Measurements from ENCODE around the gene SARM1.
"Not testable (repeated sequence)": the region's sequence is repeated elsewhere in the genome, so short reads cannot be mapped to it uniquely, and the experiment has no call there.

The SARM1 gene

DNA sequence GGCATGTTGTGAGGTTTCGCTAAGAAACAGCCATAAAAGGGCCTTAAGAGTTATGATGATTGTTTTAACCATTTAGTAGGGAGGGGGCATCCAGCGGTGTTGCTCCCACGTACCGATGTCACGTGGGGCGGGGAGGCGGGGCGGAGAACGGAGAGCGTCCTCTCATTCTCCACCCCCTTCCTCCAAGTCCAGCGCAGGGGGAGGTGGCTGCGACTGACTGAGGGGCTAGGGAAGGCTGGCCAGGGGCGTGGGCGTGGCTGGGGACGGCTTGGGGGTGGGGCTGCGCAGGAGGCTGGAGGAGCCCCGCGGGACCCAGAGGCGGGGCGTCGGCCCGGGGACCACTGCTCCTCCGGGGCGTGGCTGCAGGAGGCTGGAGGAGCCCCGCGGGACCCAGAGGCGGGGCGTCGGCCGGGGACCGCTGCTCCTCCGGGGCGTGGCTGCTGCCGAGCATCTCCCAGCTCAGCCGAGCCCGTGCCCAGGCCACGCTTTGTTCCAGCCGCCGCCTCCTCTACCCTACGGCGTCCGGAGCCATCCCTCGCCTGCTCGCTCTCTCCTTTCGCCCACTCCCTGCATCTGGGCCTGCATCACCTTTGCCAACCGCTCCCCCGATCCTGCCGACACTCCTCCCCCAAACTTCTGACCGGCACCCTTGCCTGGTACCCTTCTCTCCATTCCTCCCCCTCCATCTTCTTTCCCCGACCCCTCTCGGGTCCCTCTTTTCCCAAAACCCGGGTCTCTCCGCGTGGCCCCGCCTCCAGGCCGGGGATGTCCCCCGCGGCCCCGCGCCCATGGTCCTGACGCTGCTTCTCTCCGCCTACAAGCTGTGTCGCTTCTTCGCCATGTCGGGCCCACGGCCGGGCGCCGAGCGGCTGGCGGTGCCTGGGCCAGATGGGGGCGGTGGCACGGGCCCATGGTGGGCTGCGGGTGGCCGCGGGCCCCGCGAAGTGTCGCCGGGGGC is at the start of gene SARM1:
TSS of gene SARM1 (plus strand) at position 450 of the 958 bp plus-strand sequence. CDS start at position 789, 339 bp downstream.
- DNase-seq: peak; percentile 94

DNA sequence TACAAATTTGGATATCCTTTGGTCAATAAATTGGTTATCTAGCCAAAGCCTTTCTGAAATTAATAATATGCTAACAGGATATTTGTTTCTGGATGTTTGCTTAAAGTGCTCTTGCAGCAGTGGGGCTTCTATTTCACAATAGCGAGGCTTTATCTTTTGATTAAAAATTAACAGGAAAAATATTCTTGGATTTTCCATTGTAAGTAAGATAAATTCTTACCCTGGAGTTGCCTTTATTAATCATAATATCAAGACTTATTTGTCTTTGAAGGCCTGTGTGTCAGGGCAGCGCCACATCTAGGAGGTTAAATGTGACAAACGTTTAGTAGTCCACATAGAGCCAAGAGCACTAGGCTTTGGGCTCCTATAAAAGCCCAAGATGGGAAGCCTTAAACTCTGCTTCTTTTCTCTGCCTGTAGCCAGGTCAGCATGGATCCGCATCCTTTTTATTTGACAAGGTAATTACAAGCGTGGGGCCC is 47.2 kb upstream of the SARM1 start:
- DNase-seq: no peak

DNA sequence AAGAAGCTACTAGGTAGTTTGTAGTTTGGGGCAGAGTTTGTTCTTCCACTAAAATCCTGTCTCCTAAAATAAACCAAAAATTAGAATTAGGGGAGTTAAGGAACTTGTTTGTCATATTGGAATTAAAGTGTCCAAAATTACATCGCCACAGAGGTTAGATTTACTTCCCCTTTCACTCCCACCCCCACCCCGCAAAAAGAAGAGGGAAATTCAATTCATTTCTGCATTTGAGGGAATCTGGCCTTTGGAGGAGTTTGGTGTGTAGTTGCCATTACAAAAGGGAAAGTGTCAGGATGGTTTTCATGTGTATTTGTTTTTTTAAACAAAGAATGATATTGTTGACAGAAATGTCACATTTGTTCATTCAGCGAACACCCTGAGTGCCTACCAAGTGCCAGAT is 46.7 kb upstream of the SARM1 start:
- no peak for DNase-seq

DNA sequence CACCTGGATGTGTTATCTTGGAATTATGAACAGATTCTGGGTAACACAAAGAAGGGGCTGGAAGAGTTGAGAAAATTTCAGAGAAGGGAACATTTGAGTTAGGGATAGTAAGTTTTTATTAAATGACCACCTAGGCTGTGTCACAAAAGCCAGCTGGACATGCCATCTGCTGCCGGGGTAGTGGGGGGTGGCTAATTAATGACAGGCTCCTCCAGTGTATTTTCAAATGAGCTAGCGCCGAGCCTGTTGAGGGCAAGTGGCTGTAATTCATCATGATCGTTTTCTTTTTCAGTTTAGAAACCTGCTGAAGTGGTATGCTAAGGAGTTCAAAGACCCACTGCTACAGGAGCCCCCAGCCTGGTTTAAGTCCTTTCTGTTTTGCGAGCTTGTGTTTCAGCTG is 46.3 kb upstream of the SARM1 start:
- DNase-seq: no peak

DNA sequence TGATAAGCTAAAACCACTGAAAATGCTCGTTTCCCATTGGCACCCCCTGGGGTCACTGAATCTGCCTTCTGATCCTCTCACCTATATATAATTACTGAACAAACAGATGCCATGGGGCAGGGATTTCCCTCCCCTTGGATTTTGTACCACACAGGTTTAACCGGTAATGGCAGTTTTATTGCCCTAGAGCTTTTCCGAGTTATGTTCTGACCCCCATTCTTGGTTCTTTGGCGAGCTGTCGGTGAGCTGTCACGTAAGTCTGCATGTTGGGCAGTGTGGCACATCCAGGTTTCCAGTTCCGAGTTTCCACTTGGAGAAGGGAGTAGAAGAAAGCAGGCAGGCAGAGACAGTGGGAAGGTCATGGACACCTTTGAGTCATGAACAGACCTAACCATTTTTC is 45.4 kb upstream of the SARM1 start:
- no peak for DNase-seq

DNA sequence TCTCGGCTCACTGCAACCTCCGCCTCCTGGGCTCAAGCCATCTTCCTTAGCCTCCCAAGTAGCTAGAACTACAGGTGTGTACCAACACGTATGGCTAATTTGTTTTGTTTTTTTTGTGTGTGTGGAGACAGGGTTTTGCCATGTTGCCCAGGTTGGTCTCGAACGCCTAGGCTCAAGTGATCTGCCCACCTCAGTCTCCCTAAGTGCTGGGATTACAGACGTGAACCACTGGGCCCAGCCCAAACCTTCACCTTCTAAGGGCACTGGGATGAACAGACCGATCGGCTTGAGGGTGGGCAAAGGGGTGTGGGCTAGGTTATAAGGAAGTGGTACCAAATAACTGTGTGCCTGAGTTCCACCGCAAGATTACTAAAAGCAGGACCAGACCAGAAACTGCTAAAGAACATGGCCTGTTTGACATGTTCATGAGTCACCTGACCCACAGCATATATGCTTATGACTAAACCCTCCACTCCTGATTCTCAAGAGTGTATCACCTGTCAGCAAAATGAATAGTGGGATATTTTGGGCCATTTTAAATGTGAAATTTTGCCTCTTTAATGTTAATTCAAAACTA is 44.4 kb upstream of the SARM1 start:
- no peak for DNase-seq

DNA sequence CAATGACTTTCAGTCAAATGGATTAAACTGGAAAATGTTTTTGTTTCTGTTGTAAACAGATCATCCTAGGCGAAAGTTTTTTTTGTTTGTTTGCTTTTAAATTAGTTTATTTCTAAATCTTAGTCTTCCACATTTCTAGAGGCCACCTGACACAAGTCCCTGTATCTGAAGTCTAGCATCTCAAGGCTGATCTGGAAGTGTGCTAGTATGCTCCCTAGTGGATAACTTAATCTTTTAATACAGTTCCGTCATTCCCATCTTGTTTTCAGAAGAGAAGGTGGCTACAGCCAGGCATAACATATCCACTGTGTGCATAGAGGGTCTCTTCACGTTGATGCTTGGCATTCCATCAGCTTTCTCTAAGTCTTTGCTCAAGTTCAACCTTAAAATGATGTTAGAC is 43.8 kb upstream of the SARM1 start:
- DNase-seq: no peak

DNA sequence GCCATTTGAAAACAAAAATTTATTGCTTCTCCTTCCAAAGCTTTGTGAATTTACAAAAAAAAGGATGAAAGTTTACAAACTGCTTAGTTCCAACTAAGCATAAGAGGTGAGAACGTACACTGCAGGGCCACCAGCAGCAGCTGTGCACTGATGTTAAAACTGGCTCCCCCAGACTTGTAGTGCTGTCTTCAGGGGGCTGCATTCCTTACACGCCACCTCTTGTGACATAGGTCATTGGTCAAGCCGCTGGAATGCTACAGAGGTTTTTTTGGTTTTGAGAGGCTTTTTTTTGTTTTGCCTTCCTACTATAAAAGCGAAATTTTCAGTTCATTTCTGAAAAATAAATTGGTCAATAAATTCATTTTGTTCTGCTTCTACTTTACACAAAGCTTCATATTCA is 43.2 kb upstream of the SARM1 start:
- no peak for DNase-seq

DNA sequence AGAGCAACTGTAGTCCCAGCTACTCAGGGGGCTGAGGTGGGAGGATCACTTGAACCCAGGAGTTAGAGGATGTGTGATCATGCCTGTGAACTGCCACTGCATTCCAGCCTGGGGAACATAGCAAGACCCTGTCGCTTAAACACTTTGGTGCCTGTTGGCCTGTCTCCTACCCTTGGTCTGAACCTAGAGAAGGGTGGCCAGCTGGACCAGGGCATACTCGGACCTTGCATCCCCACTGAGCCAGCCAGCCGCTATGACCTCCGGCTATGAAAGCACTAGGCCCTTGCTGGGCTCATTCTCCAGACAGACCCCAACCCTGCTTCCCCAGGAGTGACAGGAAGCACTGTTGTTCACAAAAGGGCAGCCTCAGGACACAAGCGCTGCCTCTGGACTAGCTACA is 40.8 kb upstream of the SARM1 start:
- DNase-seq: no peak

DNA sequence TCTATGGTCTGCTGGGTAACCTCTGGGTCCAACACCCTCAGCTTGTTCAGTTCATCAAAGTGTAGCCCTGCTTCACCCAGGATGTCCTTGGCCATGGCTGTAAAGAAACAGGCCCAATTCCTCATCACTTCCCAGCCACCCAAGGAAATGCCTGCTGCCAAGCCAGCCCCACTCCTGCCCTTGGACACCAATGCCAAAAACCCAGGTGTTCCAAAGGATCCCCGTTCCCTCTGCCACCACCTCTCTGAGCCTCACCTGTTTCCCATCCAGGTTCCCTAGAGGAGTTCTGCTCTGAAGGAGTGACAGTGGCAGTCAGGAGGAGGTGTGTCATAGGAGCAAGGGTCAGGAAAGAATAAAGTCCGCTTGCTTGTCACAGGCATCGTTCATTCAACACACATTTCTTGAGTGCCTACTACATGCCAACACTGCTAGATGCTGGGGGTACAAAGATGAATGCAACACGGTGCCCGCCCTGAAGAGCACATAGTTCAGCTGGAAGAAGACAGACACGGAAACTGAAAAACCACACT is 39.5 kb upstream of the SARM1 start:
- DNase-seq: no peak

DNA sequence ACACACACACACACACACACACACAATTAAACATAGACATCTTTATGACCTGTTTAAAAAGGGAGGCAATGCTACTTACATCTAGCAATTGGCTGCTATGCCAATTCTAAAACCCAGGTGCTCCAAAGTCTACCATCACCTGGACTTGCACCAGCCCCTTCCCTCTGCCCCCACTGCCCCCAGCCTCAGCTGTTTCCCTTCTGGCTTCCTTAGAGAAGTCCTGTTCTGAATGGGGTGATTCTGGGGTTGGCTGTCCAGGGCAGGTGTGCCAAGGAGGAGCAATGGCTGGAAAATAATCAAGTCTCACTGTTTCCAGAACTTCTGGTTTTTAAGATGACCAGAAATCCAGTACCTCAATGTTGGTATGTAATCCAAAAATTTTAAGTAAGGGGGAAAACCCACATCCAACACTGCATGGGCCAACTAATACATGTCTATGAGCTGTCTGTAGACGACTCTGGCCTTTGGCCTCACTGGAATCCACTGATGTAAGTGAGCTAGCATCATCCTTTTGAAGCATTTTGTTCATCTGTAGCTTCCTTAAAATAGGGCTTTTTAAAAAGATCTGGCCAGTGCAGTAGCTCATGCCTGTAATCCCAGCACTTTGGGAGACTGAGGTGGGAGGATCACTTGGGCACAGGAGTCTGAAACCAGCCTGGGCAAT is 38.3 kb upstream of the SARM1 start:
- DNase-seq: no peak

DNA sequence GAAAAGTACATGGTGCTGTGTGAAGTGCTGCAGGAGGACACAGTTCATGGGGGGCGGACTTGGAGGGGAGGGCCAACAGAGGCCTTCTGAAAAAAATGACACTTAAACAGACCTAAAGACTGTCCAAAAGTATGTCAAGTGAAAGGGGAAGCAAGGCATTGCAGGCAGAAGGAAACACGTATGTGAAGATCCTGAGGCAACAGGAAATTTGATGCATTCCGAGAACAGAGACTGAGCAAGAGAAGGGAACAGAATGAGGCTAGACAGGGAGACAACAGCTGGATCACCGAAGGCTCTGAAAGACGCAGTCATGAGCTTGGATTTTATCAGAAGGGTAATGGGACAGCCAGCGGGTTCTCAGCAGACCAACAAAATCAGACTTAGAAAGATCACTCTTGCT is 37.3 kb upstream of the SARM1 start:
- DNase-seq: no peak

DNA sequence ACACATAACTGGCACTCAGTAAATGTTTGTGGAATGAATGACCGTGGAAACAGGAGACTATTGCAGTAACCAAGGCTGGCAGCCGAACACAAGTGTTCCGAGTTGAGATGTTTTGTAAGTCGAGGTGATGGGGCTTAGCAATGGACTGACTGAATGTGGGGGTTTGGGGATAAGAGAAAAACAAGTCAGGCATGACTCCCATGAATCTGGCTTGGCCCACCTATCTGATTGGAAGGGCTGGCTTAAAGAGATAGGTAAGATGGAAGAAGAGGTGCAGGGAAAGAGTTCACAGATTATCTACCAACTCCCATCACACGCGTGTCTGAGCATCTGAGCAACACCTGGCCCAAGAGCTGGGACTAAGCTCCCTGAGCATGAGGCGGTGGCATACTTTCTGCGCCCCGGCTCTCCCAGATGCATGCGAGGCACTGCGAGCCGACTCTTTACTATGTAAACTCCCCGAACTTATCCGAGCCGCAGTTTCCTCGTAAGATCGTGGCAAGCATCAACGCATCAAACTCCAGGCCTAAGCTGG is 36.8 kb upstream of the SARM1 start:
- no peak for DNase-seq

DNA sequence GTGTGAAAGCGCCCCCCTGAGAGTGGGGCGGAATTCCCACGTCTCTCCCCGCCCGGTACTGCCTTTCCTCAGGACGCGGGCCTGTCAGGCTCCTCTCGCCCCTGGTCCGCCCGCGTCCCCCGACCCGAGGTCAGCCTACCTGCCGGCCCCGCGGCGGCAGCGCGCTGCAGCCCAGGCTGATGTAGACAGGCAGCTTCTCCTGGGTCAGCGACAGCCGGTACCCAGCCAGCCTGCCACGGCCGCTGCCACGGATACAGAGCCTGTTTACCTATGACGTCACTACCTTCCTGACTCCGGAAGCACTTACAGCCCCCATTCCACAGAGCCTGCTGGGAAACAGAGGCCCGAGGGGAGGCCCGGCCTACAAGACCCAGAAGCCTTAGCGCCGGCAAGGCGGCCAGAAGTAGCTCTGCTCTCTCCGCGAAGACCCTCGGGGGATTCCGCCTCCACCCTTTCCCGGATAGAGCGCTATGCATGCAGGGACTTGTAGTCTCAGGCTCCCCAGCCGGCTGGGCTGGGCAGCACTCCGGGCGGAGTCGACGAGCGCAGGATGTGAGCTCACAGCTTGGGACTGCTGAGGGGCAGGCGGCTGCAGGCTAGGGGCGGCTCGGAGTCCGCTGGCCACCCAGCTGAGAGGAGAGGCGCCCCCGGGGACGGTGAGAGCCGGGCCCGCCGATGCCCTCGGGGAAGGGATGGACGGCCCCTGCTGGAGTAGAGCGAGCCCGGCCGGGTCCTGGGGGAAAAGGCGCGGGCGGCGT is 36.1 kb upstream of the SARM1 start, which contains the start of the genes IFT20 and TNFAIP1:
TSS of gene IFT20 (minus strand) at position 272 of the 758 bp plus-strand sequence. CDS start 3,487 bp downstream, outside the sequence.
TSS of gene TNFAIP1 (plus strand) at position 561 of the 758 bp plus-strand sequence. CDS start 3,761 bp downstream, outside the sequence.
- DNase-seq: peak; percentile 100

DNA sequence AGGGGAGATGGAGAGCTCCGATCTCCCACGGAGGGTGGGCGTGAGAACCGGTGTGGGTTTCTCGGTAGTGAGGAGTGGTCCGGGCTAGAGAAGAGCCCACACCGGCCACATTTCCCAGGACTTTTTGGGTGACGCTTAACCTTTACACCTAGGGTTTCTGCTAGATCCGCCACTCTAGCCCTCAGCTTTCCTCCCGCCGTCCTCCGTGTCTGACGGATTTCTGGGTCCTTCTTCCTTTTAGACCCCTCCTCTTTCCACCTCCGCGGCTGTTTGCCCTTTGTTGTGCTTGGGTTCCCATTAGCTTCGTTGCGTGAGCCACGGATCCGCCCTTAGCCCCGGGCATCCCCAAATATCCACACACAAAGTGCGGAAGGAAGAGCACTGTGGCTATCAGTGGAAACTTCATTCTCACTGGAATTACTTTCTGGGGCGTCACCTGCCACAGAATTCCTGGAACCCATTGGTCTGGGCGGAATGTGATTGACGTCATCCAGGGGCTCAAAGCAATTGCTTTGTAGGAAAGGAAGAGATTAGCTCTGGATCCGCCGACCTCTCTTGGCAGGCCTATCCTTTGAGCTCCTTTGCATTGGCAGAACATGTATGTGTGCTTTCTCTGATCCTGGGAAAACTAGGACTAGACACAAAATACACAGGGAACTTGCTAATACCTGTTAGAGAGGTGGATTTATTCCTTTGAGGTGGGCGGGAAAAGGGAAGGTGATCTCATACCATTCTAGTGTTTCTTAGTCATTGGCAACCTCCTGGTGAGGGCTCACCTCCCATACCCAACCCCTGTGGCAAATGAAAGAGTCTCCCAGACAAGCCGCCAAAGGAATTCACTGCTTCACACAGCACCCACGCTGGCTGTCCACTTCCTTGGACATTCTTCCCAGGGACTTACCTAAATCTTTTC is 35.3 kb upstream of the SARM1 start:
- peak; percentile 97 for DNase-seq

DNA sequence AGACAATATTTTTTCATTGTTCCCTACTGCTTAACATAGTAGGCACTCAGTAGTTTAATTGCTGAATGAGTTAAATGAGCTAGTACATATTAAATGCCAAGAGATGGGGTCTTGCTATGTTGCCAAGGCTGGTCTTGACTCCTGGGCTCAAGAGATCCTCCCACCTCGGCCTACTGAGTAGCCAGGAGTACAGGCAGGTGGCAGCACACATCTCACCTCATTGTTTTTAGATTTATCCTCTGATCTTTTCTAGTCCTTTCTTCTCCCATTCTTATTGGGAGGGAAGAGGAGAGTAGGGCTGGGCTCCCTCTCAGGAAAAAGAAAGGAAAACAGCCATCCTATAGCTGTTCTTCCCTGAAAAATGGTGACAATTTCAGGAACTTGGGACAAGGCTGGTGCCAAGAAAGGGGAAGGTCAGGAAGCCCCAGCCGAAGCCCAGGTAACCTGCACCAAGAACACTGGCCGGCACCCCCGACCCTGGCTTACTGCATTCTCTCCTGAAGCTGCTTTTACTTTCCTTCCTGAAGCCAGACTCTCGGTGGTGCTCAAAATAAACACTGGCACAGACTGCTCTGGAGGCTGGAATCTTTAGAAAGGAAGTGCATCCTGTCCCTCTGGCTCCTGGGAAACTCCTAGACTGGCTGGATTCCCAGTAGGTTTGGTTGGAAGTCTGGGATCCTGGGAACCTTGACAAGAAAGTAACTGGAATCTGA is 33.3 kb upstream of the SARM1 start:
- peak; percentile 91 for DNase-seq

DNA sequence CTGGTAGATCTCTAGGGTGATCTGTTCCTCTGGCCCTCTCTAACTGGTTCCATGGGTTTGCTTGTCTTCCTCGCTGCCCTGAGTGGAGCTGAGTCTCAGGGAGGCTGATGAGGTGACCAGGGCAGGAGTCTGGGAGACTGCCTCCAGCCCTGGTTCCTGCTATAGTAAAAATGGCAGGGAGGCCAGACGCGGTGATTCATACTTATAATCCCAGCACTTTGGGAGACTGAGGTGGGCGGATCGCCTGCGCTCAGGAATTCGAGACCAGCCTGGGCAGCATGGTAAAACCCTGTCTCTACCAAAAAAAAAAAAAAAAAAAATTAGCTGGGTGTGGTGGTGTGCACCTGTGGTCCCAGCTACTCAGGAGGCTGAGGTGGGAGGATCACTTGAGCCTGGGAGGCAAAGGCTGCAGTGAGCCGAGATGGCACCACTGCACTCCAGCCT is 32.7 kb upstream of the SARM1 start:
- DNase-seq: not testable (repeated sequence)

DNA sequence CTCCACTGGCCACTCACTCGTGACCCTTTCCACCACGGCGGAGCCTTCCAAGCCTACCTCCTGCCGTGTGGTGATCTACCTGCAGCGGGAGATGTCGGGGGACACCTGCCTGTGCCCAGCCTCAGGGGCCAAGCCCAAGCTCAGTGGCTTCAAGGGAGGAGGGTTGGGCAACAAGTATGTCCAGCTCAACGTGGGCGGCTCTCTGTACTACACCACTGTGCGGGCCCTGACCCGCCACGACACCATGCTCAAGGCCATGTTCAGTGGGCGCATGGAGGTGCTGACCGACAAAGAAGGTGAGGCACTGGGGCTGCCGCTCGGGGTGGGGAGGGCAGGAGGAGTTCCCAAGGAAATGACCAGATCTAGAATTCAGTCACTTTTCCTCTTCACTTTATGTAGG is 32.1 kb upstream of the SARM1 start:
- DNase-seq: no peak

DNA sequence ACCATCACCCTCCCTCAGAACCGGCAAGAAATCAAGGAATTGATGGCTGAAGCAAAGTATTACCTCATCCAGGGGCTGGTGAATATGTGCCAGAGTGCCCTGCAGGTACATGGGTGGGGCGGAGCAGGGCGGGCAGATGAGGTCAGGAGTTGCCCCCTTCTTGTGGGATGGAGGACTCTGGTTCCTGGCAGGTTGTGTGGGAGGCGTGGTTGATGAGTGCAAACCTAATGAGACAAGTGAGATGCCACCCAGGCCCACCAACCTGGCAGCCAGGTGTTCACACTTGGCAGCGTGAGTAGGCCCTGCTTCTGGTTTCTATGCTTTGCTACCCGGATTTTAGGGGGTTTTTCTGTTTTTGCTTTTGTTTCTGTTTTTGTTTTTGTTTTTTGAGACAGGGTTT is 31.1 kb upstream of the SARM1 start:
- DNase-seq: no peak

DNA sequence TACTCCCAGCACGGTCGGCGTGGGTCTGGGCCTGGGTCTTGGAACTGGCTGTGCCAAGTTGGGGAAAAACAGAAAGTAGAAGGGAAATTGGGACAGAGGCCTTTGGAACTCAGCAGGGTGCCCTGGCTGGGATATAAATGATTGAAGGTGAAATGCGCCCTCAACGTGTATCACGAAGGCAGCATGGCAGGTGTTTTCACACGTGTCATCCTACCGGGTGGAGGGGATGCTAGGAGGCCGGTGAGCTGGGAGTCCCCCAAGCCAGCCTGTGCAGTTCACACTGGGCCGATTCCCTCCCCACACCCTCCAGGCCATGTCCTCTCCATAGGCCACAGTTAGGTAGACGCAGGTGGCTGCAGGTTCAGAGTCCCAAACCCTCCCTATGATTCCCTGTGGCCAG is 30.0 kb upstream of the SARM1 start:
- DNase-seq: no peak
